PFSK-1 (cell line): ENCODE results near the gene PSMD8.

Experiments
- POLR2AphosphoS5 ChIP-seq: IDR thresholded peaks from 2 replicates; pipeline ENCODE4 v1.6.1; 2012; ENCODE audit warnings: low read depth, mild to moderate bottlenecking, control low read depth, low read length, moderate library complexity
- TAF1 ChIP-seq: IDR thresholded peaks from 2 replicates; pipeline ENCODE4 v1.6.1; 2012; ENCODE audit warnings: low read length, control low read depth, borderline replicate concordance; ENCODE audit not compliant: insufficient read depth
- TF ChIP-seq, protein P1 (sequence below), 2 experiments: IDR thresholded peaks; 2 replicates each; pipeline versions ENCODE4 v1.6.1 to v1.8.0; 2011 to 2012; ENCODE audit warnings: low read depth in 2 of 2, low read length in 2 of 2, control low read depth in 1 of 2, inconsistent platforms in 1 of 2, mild to moderate bottlenecking in 1 of 2, moderate library complexity in 1 of 2; ENCODE audit not compliant: insufficient read depth in 1 of 2

- TF ChIP-seq TAF1 (no peak), POLR2AphosphoS5 (no peak)
- TF ChIP-seq, protein P1, sequence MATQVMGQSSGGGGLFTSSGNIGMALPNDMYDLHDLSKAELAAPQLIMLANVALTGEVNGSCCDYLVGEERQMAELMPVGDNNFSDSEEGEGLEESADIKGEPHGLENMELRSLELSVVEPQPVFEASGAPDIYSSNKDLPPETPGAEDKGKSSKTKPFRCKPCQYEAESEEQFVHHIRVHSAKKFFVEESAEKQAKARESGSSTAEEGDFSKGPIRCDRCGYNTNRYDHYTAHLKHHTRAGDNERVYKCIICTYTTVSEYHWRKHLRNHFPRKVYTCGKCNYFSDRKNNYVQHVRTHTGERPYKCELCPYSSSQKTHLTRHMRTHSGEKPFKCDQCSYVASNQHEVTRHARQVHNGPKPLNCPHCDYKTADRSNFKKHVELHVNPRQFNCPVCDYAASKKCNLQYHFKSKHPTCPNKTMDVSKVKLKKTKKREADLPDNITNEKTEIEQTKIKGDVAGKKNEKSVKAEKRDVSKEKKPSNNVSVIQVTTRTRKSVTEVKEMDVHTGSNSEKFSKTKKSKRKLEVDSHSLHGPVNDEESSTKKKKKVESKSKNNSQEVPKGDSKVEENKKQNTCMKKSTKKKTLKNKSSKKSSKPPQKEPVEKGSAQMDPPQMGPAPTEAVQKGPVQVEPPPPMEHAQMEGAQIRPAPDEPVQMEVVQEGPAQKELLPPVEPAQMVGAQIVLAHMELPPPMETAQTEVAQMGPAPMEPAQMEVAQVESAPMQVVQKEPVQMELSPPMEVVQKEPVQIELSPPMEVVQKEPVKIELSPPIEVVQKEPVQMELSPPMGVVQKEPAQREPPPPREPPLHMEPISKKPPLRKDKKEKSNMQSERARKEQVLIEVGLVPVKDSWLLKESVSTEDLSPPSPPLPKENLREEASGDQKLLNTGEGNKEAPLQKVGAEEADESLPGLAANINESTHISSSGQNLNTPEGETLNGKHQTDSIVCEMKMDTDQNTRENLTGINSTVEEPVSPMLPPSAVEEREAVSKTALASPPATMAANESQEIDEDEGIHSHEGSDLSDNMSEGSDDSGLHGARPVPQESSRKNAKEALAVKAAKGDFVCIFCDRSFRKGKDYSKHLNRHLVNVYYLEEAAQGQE (IDR thresholded peaks at IDR 0.05; ENCODE audit: insufficient read depth in 1 of 2, low read depth in 2 of 2, low read length in 2 of 2): no peak
These were observed 58.9 kb downstream of the PSMD8 start, which contains the start of gene RYR1 for GRCh38 chr19:38433268-38433733.
